Astrocyte (in vitro differentiated cells and primary cell): ENCODE data around the gene WDR93. TPM values are rescaled to one million over a fixed set of nuclear protein-coding genes. Genes with fewer than 3 reads are reported as not detected.

Source experiments
- DNase-seq: peaks from one replicate; pipeline ENCODE4 v3.0.0-alpha.2; 2010; ENCODE audit warnings: low read depth
- FAIRE-seq: peaks from 2 replicates; lab custom pipeline; 2011; peaks lifted over from hg19 to GRCh38; lab: Jason Lieb, UNC
- H2AFZ ChIP-seq: 2 replicates; pipeline ENCODE4 v1.6.0; 2012; ENCODE audit warnings: low read depth, low read length, inconsistent platforms
- H3K27ac ChIP-seq: 2 replicates; pipeline ENCODE4 v1.5.1; 2011; ENCODE audit warnings: low read depth, low read length, inconsistent platforms
- H3K27me3 ChIP-seq: 2 replicates; pipeline ENCODE4 v1.6.0; 2011; ENCODE audit warnings: low read length, inconsistent platforms; ENCODE audit not compliant: insufficient read depth
- H3K36me3 ChIP-seq: 2 replicates; pipeline ENCODE4 v1.5.1; 2011; ENCODE audit warnings: low read length, inconsistent platforms; ENCODE audit not compliant: insufficient read depth
- H3K4me1 ChIP-seq: 2 replicates; pipeline ENCODE4 v1.5.1; 2011; ENCODE audit warnings: low read length, inconsistent platforms; ENCODE audit not compliant: insufficient read depth
- H3K4me2 ChIP-seq: 2 replicates; pipeline ENCODE4 v1.6.0; 2012; ENCODE audit warnings: low read length, inconsistent platforms
- H3K4me3 ChIP-seq: 2 replicates; pipeline ENCODE4 v1.5.1; 2011; ENCODE audit warnings: low read depth, mild to moderate bottlenecking, low read length, inconsistent platforms; ENCODE audit not compliant: insufficient read depth
- H3K79me2 ChIP-seq: 2 replicates; pipeline ENCODE4 v1.6.0; 2012; ENCODE audit warnings: mild to moderate bottlenecking, low read length, inconsistent platforms; ENCODE audit not compliant: insufficient read depth
- H3K9ac ChIP-seq: 2 replicates; pipeline ENCODE4 v1.6.0; 2012; ENCODE audit warnings: mild to moderate bottlenecking, low read length, inconsistent platforms
- H3K9me3 ChIP-seq: 2 replicates; pipeline ENCODE4 v1.5.1; 2012; ENCODE audit warnings: low read depth, mild to moderate bottlenecking, low read length, inconsistent platforms; ENCODE audit not compliant: insufficient read depth
- H4K20me1 ChIP-seq: 2 replicates; pipeline ENCODE4 v1.6.0; 2012; ENCODE audit warnings: low read length, inconsistent platforms; ENCODE audit not compliant: insufficient read depth
- H3K27ac Mint-ChIP-seq: one replicate; pipeline ENCODE4 v1.8.0; 2021; ENCODE audit warnings: mild to moderate bottlenecking, mixed read lengths; ENCODE audit not compliant: unreplicated experiment
- H3K27me3 Mint-ChIP-seq: one replicate; pipeline ENCODE4 v1.8.0; 2021; ENCODE audit warnings: low read depth, mixed read lengths; ENCODE audit not compliant: unreplicated experiment
- H3K36me3 Mint-ChIP-seq: one replicate; pipeline ENCODE4 v1.8.0; 2021; ENCODE audit warnings: low read depth, mixed read lengths; ENCODE audit not compliant: unreplicated experiment
- H3K4me1 Mint-ChIP-seq: one replicate; pipeline ENCODE4 v1.8.0; 2021; ENCODE audit warnings: low read depth, mixed read lengths; ENCODE audit not compliant: unreplicated experiment
- H3K4me3 Mint-ChIP-seq: one replicate; pipeline ENCODE4 v1.8.0; 2021; ENCODE audit warnings: mild to moderate bottlenecking, moderate library complexity, mixed read lengths; ENCODE audit not compliant: unreplicated experiment
- H3K9me3 Mint-ChIP-seq: one replicate; pipeline ENCODE4 v1.8.0; 2021; ENCODE audit warnings: mild to moderate bottlenecking, mixed read lengths; ENCODE audit not compliant: unreplicated experiment
- EZH2 ChIP-seq: IDR thresholded peaks from 2 replicates; pipeline ENCODE4 v1.6.1; 2012; ENCODE audit warnings: mild to moderate bottlenecking, low read length, inconsistent platforms; ENCODE audit not compliant: insufficient read depth
- total RNA-seq: library from RNA; stranded (reverse); gene quantifications from 2 replicates; pipeline ENCODE4 v1.2.1, GENCODE V29; 2021
- TF ChIP-seq, protein P1 (sequence below): IDR thresholded peaks from 2 replicates; pipeline ENCODE4 v1.5.1; 2011; ENCODE audit warnings: low read depth, mild to moderate bottlenecking, inconsistent platforms, low read length, moderate library complexity; ENCODE audit not compliant: insufficient read depth

Gene WDR93
- total RNA-seq, 1 donor from 2014 or later: not detected

DNA sequence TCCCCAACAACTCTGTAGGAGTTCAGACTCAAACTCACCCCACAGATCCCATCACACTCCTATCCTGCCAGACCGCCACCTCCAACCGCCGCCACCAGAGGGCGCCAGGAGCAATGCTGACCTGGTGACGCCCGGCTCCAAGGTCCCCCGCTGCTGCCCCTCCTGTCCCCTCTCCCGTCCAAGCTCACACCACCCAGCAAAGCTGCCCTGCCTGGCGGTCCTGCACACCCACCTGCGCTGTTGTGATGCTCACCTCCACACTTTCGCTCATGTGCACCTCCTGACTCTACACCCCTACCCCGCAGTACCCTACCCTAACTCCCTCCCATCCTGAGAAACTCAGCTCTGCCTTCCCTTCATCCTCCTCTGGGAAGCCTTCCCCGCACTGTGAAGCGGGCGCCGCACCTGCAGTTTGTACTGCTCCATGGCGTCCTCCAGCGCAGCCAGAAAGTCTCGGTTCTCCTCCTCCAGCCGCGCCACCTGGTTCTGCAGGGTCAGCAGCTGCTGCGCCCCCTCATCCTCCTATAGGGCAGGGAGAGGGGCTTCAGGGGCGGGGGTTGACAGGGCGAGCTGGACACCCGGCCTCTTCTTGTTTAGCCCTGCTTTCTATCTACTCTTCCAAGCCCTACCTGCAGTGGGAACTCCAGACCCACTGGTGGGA lies 43.3 kb upstream of the WDR93 start:
- Histone ChIP-seq H3K79me2 (peaks cover 6% of the 10 kb centered on the region), H2AFZ (no peak overlapping the region), H3K36me3 (no peaks in the 10 kb centered on the region), H3K9ac (no peak overlapping the region), H3K4me1 (no peaks in the 10 kb centered on the region), H3K4me3 (no peak overlapping the region), H3K9me3 (no peaks in the 10 kb centered on the region), H3K4me2 (no peak overlapping the region), H4K20me1 (peaks cover 10% of the 10 kb centered on the region), H3K27me3 (no peaks in the 10 kb centered on the region), H3K27ac (no peak overlapping the region)
- Mint-ChIP-seq H3K27ac (no peak overlapping the region), H3K9me3 (no peaks in the 10 kb centered on the region), H3K4me1 (no peaks in the 10 kb centered on the region), H3K36me3 (peaks cover 11% of the 10 kb centered on the region), H3K4me3 (peak overlapping the region; percentile 20), H3K27me3 (no peaks in the 10 kb centered on the region)
- TF ChIP-seq EZH2: no peak
- TF ChIP-seq, protein P1, sequence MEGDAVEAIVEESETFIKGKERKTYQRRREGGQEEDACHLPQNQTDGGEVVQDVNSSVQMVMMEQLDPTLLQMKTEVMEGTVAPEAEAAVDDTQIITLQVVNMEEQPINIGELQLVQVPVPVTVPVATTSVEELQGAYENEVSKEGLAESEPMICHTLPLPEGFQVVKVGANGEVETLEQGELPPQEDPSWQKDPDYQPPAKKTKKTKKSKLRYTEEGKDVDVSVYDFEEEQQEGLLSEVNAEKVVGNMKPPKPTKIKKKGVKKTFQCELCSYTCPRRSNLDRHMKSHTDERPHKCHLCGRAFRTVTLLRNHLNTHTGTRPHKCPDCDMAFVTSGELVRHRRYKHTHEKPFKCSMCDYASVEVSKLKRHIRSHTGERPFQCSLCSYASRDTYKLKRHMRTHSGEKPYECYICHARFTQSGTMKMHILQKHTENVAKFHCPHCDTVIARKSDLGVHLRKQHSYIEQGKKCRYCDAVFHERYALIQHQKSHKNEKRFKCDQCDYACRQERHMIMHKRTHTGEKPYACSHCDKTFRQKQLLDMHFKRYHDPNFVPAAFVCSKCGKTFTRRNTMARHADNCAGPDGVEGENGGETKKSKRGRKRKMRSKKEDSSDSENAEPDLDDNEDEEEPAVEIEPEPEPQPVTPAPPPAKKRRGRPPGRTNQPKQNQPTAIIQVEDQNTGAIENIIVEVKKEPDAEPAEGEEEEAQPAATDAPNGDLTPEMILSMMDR: peak; percentile 76
- FAIRE-seq (no peak), DNase-seq (no peak)

DNA sequence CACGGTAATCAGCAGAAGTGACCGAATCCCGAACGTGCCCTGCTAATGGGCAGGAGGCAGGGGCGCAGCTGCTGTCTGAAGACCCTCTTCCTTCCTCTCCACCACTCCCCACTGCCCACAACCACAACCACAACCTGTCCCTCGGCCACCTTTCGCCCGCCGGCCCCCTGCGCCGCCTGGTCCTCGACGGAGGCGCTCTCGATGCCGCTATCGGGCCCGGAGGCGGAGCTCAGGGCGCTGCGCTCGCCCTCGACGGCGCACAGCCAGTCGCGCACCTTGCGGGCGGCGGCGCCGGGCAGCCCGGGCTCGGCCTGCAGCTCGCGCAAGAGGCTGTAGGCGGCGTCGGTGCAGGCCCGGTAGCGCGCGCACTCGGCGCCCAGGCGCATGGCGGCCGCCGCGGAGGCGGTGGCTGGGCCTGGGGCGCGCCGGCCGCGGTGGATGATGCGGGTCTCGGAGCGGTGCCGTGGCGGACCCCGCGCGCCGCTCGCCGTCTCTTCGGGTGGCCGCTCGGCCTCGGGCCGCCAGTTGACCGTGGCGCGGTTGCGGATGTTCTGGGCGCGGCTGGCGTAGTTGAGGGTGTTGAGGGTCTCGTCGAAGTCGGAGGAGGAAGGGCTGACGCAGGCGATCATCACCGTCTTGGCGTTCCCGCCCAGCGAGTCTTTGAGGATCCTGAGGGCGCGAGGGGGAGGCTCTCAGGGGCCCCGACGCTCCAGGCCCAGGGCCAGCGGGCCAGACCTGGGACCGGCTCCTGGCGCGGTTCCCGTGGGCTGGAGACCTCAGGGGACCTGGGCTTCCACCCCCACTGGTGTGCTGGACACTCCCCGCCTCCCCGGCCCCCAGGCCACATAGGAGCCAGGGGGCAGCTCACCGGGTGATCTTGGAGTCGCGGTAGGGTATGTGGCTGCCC lies 42.3 kb upstream of the WDR93 start:
- Histone ChIP-seq H3K4me3 (no peak overlapping the region), H3K79me2 (peaks cover 16% of the 10 kb centered on the region), H2AFZ (no peak overlapping the region), H3K27me3 (no peaks in the 10 kb centered on the region), H3K9me3 (no peaks in the 10 kb centered on the region), H3K4me1 (no peaks in the 10 kb centered on the region), H3K9ac (no peak overlapping the region), H3K27ac (no peak overlapping the region), H3K4me2 (no peak overlapping the region), H4K20me1 (peaks cover 18% of the 10 kb centered on the region), H3K36me3 (no peaks in the 10 kb centered on the region)
- Mint-ChIP-seq H3K9me3 (no peaks in the 10 kb centered on the region), H3K4me3 (no peak overlapping the region), H3K36me3 (peaks cover 11% of the 10 kb centered on the region), H3K27me3 (peaks cover 4% of the 10 kb centered on the region), H3K4me1 (no peaks in the 10 kb centered on the region), H3K27ac (no peak overlapping the region)
- FAIRE-seq: no peak
- no peak for DNase-seq
- no peak for TF ChIP-seq EZH2
- TF ChIP-seq, protein P1: no peak
